NCI-H2227 (cell line): ENCODE measurements around the gene RPS16.

Experiments
- DNase-seq: peaks from one replicate; lab custom pipeline; 2025; ENCODE audit not compliant: unreplicated experiment; lab: John Stamatoyannopoulos, UW

Gene RPS16

DNA sequence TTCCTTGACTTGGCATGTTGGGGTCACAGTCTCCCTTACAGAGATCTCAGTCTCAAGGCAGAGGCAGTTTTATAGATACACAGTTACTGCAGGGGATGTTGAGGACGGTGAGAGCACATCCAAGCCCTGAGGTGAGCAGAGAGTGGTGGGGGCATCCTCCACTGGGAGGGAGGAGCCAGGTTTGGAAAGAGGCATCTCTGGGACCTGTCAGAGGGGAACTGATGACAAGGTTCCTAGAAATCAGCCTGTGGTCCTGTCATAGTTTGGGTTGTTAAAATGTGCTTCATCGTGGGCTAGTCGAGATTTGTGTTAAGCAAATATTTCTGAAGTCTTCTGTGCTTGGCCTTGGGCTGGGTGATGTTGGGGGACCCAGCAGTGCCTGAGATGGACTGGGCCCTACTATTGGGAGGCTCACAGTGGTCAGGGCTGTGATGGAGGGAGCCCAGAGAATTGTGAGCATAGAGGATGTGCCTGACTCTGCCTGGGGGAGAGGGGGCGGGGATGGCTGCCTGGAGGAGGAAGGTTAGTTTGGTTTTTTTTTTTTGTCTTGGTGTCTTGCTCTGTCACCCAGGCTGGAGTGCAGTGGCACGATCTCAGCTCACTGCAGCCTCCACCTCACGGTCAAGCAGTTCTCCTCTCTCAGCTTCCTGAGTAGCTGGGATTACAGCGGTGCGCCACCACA lies 13.5 kb upstream of the RPS16 start:
- no peak for DNase-seq

DNA sequence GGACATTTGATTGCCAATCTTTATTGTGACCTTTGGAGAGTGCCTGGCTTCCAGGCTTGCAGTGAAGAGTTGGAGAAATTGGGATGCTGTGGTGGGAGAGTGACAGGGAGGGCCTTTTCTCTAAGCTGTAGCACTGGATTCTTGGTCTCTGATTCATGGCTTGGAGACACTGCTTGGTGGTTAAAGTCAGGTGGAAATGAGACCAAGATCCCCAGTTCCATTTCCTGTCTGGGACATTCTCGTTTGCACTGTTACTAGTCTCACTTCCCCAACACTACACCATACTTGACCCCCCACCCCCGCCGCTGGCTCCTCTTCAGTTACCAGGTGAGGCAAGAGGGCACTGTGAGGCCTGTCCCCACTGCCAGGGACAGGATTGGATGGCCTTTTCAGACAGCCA lies 12.5 kb upstream of the RPS16 start:
- no peak for DNase-seq

DNA sequence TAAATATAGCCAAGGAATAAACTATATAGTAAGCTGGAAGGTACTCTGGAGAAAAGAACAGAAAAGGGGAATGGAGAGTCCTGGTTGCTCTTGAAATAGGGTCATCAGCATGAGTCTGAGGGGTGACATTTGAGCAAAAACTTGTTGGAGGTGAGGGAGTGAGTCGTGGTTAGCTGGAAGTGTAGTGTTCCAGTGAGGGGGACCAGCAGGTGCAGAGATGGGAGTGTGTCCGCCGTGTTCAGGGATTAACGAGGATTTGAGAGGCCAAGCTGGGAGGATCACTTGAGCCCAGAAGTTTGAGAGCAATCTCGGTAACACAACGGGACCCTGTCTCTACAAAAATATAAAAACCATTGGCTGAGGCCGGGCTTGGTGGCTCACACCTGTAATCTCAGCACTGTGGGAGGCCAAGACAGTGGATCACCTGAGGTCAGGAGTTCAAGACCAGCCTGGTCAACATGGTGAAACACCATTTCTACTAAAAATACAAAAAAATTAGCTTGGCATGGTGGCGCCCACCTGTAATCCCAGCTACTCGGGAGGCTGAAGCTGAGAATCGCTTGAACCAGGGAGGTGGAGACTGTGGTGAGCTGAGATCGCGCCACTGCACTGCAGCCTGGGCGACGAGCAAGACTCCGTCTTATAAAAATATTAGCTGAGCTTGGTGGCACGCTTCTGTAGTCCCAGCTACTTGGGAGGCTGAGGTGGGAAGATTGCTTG lies 10.8 kb upstream of the RPS16 start:
- no peak for DNase-seq

DNA sequence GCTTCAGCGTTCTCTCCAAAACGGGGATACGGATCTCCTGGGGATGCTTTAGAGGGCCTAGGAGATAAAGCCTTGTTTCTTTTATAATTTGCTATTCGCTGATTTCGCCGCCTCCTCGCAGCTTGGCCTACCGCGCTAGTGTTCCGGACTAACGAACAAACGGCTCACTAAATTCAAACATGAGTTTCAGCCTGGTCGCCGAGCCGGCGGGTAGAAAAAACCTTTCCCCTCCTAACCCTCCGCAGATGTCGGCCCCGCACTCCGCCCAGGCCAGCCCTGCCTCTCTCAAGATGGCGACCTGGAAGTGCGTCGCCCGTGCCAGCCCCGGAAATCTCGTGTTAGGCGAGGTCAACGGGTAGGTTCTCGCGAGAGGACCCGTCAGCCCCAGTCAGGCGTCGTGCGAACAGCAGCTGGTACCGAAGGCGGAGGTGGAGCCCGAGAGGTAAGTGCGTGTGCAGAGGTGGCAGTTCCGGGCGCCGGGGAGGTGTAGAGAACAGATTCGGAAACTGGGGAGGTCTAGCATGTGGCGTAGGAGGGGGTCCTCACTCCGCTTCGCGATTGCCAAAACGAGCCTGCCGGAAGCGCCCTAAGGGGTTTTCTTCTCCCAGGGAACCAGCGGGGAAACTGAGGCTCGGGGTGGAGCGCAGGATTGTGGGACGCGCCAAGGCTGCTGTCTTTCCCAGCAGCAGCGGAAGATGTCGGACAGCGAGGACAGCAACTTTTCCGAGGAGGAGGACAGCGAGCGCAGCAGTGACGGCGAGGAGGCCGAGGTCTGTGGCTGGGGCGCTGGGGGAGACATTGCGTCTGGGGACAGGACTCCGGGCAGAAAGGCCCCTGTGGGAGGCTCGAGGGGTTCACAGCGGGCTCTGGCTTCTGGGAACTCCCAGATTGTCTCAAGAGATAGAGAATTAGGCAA lies 9.7 kb upstream of the RPS16 start, which contains the start of gene SUPT5H:
Gene SUPT5H (plus strand): TSS at position 387 of the 916 bp plus-strand sequence. CDS start 309 bp downstream, at position 696.
- peak; percentile 100 for DNase-seq

DNA sequence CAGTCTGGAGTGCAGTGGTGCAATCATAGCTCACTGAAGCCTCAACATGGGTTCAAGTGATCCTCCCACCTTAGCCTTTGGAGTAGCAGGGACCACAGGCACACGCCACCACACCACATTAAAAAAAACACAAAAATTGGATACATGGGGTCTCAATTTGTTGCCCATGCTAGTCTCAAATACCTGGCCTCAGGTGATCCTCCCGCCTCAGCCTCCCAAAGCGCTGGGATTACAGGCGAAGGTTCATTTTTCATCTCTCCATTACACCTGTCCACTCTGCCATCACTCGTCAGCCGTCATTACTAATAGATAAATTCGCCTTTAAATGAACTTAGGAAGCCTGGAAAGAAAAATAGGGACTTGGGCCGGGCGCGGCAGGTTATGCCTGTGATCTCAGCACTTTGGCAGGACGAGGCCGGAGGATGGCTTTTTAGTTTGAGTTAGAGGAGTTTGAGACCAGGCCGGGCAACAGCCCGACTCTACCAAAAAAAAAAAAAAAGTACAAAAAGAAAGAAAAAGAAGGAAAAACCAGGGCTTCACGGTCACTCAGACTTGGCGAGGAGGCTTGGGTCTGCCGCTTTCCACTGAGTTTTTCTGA lies 8.9 kb upstream of the RPS16 start:
- DNase-seq: no peak

DNA sequence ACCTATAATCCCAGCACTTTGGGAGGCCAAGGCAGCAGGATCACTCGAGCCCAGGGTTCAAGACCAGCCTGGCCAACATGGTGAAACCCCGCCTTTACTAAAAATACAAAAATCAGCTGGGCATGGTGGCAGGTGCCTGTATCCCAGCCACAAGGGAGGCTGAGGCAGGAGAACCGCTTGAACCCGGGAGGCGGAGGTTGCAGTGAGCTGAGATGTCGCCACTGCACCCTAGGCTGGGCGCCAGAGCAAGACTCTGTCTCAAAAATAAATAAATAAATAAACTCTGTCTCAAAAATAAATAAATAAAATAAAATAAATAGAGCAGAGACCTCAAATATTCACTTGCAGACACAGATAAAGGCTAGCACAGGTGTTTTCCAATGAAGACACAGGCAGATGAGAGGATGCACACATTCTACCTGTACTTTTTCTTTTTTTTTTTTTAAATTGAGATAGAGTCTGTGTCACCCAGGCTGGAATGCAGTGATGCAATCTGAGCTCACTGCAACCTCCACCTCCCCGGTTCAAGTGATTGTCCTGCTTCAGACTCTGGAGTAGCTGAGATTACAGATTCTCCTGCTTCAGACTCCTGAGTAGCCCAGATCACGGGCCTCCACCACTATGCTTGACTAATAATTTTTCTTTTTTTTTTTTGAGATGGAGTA lies 2.7 kb upstream of the RPS16 start:
- DNase-seq: no peak

DNA sequence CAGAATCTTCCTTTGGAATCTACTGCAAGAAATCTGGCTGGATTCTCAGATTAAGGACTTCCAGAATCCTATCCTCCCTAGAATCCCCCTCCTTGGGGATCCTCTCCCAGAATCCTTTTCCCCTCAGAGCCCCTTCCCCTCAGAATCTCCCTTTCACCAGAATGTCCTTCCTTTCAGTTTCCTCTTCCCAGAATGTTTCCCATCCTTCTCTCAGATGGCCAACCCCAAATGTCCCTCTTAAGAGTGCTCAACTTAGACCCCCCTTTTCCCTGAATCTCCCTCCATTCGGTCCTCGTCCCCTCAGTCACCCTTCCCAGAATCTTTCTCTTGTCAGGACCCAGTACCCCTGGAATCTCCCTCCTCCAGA lies 584 bp upstream of the RPS16 start:
- no peak for DNase-seq

DNA sequence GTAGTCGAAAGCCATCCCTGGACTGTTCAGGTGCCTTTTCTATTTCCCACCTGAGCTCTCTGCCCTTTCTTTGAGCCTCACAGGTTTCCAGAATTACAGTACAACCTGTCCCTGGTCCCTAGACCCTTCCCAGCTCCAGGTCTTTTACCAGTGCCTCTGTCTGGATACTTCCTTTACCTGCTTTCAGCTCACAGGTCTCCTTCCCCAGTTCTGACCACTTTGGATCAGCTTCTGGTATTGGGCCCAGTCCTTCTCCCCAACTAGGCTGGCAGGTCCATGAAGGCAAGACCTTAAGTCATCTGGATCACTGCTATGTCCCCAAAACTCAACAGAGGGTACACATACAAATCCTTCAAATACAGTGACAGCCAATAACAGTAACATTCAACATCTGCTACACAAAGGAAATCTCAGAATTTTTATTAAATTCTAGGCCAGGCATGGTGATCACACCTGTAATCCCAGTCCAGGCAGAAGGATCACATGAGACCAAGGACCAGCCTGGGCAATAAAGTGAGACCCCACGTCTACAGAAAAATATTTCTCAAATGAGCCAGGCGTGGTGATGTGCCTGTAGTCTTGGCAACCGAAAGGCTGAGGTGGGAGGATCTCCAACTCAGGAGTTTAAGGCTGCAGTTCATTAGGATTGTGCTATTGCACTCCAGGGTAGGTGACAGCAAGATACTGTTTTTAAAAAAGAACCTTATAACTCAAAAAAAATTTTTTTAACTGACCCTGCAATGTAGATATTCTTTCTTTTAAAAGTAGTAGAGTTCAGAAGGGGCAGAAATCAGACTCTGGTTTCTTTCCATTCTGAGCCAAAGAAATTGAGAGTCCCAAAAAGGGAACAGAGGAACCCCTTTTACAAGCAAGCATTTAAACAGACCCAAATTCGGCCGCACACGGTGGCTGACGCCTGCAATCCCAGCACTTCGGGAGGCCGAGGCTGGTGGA lies 1.3 kb downstream of the RPS16 start:
- no peak for DNase-seq

DNA sequence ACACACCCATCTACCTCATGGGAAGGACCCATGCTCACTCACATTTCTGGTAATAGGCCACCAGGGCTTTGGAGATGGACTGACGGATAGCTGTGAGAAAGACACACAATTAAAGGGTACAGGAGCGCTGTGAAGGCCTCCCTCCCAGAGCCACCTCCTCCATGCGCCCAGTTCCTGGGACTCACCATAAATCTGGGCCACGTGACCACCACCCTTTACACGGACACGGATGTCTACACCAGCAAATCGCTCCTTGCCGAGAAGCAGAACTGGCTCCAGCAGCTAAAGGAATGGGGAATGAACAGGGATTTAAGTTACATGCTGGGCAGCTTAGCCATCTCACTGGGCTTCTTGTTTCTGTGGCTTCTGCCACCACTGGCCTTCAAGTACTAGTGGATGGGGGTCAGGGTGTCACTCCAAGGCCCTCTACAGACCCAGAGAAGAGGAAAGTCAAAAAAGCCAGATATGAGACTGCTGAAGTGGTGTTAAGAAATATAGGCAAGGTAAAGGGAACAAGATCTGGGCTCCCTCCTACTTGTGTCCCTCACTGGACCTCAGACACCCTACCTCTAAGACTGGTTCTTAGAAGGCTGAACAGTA lies 2.2 kb downstream of the RPS16 start:
- DNase-seq: no peak

DNA sequence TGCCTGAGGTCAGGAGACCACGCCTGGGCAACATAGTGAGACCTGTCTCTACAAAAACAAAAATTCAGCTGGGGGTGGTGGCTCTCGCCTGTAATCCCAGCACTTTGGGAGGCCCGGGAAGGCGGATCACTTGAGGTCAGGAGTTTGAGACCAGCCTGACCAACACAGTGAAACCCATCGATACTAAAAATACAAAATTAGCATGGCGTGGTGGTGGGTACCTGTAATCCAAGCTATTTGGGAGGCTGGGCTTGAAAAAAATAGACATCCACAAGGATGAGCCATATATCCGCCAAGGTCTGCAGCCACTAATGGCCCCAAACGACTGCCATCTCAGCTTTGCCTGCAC lies 3.1 kb downstream of the RPS16 start:
- DNase-seq: no peak

DNA sequence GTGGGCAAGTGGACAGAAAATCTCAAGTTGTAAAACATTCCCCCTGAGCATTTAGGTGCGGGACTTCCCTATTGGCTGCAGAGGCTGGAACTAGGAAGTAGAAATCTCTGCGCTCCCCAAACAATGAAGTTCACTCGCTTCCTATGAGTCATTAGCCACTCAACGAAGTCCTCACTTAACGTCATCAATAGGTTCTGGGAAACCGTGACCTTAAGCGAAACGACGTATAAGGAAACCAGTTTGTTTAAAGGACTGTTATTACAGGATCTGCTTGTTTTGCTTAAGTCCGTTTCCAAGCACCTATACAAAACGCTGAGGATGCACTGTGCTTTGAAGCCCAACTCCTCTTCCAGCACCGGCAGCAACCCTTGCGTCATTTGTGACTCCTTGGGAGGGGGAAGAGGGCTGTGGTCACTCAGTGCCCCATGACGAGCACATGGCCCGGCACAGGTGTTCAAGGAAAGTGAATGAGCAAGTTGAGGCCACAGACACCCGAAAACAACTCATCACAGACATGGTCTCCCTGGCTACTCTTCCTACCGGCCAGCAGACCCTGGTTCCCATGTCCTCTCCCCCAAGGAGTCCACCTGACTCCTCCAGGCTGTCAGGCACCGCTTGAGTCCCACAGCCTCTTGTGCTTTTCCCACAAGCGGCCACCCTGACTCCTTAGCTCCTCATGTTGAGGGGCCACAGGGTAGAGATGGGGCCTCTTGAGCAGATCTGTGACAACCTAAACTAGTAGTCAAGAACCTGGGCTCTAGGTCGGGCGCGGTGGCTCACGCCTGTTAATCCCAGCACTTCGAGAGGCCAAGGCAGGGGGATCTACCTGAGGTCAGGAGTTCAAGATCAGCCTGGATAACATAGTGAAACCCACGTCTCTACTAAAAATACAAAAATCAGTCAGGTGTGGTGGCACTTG lies 4.8 kb downstream of the RPS16 start:
- peak; percentile 85 for DNase-seq

DNA sequence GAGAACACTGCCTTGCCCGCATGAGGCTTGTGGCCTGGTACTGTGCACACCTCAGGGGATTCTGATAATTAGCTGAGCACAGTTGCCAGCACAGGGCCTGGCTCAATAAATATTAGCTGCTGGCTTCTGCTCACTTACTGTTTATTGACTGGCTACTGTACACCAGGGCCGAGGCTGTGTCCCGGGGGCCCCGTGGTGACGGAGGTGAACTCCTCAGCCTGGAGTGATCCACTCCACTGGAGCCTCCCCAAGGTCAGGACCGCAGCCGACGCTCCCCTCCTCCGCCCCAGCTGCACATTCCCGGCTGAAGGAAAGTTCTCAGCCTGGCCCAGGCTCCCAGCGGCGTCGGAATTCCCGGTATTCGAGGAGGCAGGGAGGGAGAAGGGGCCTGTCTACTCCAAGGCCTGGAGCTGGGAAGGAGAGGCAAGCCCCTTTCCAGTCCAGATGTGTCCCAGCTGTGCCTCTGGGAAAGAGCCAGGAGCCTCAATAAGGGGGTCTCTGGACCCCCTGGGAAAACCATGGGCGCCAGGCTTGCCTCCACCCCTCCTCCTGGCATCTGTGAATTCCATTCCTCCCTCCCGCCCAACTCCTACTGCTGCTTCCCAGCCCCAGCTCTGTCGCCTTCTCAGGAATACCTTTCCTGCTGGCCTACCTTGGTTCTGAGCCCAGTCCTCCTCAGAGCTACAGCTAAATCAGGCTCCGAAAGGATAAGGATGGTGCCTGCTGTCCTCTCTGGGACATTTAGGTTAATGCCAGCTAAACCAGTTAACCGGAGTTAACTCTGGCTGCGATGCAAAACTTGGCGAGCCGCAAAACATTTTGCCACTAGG lies 7.3 kb downstream of the RPS16 start:
- peak; percentile 83 for DNase-seq

DNA sequence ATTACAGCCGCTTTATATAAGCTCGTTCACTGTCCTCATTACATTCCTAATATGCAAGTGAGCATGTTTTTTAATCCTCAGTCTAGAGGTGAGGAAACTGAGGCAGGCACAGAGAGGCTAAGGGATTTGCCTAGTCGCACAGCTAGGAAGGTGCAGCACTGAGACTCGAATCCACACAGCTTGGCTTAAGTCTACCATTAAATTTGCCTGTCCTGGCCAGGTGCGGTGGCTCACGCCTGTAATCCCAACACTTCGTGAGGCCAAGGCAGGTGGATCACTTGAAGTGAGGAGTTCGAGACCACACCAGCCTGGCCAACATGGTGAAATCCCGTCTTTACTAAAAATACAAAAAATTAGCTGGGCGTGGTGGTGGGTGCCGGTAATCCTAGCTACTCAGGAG lies 8.0 kb downstream of the RPS16 start:
- DNase-seq: no peak

DNA sequence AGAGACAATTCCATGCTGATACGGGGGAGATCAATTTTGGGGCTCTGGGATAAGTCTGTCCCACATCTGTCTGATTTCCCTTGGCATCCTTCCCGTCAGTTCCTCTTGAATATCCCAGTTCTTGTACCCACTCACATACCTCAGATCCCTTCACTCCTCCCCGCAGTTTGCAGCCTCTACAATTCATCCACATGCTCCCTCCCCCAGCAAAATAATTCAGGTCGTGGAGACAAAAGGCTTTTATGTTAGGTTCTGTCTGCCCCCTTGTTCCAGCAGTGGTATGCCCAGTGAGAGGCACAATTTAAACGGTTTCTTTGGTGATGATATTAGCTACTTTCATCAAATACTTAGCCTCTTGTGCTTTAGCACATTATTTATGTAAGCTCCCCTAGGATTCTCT lies 9.6 kb downstream of the RPS16 start:
- peak; percentile 61 for DNase-seq

DNA sequence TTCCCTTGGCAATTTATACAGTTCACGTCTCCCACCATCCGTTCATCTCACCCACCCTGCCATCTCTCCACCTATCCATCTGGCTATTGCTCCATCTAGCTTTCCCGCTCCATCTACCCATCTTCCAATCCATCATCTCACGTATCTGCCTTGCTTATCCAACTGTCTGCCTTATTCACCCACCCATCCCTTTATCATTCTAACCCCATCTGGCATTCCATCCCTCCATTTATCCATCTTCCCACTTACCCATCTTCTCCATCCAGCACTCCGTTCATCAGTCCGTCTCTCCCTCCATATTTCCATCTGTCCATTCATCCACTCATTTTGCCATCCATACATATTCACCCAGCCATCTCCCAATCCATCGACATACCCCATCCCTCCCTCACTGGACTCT lies 10.0 kb downstream of the RPS16 start:
- no peak for DNase-seq

DNA sequence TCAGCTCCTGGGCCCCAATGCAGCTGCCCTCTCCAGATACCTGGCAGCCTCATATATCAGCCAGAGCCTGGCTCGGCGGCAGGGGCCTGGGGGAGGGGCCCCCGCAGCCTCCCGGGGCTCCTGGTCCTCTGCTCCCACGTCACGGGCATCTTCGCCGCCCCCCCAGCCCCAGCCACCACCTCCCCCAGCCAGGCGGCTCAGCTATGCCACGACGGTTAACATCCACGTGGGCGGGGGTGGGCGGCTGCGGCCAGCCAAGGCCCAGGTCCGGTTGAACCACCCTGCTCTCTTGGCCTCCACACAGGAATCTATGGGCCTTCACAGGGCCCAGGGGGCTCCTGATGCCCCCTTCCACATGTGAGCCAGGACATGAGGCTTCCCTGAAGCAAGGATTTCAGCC lies 10.8 kb downstream of the RPS16 start:
- no peak for DNase-seq

DNA sequence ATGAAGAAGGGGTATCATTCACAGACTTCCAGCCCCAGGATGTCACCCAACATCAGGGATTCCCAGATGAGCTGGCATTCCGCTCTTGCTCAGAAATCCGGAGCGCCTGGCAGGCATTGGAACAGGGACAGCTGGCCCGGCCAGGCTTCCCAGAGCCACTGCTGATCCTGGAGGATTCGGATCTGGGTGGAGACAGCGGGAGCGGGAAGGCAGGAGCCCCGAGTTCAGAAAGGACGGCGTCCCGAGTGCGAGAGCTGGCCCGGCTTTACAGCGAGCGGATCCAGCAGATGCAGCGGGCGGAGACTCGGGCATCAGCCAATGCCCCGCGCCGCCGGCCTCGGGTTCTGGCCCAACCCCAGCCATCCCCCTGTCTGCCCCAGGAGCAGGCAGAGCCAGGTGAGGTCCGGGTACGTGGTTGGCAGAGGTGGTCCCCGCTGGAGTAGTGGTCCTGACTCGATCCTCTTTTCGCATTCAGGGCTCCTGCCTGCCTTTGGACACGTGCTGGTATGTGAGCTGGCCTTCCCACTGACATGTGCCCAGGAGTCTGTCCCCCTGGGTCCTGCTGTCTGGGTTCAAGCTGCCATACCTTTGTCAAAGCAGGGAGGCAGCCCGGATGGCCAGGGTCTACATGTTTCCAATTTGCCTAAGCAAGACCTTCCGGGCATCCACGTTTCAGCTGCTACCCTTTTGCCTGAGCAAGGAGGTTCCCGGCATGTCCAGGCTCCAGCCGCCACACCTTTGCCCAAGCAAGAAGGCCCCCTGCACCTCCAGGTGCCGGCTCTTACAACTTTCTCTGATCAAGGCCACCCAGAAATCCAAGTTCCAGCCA lies 12.3 kb downstream of the RPS16 start:
- DNase-seq: no peak
